GM19467 (cell line): Measurements from ENCODE around the gene MVB12B.

Source experiments
- ATAC-seq: cut with Tn5 transposase; IDR thresholded peaks from one replicate; pipeline ENCODE4 v1.9.1; 2021; ENCODE audit warnings: mild to moderate bottlenecking, moderate library complexity; ENCODE audit not compliant: unreplicated experiment

Gene MVB12B

GRCh38 chr9:126380447-126380846 is 53.8 kb downstream of the MVB12B start:
- no peak for ATAC-seq

- ATAC-seq: no peak
Observed at GRCh38 chr9:126381195-126381594, 54.6 kb downstream of the MVB12B start.

GRCh38 chr9:126383406-126384046 is 56.9 kb downstream of the MVB12B start:
- ATAC-seq: no peak

GRCh38 chr9:126384926-126385325 is 58.3 kb downstream of the MVB12B start:
- no peak for ATAC-seq

GRCh38 chr9:126386088-126386487 is 59.5 kb downstream of the MVB12B start:
- ATAC-seq: no peak

GRCh38 chr9:126386776-126387175 is 60.1 kb downstream of the MVB12B start:
- ATAC-seq: no peak

GRCh38 chr9:126388964-126389708 is 62.5 kb downstream of the MVB12B start:
- ATAC-seq: no peak

GRCh38 chr9:126389992-126390391 is 63.4 kb downstream of the MVB12B start:
- no peak for ATAC-seq

- ATAC-seq: no peak
Observed at GRCh38 chr9:126390923-126391322, 64.3 kb downstream of the MVB12B start.

GRCh38 chr9:126391713-126392661 is 65.4 kb downstream of the MVB12B start:
- ATAC-seq: no peak

- ATAC-seq: no peak
Observed at GRCh38 chr9:126392662-126393371, 66.2 kb downstream of the MVB12B start.

- ATAC-seq: no peak
Observed at GRCh38 chr9:126393876-126394275, 67.2 kb downstream of the MVB12B start.

- ATAC-seq: no peak
Observed at GRCh38 chr9:126394802-126395201, 68.2 kb downstream of the MVB12B start.

- ATAC-seq: no peak
Observed at GRCh38 chr9:126395439-126396212, 69.0 kb downstream of the MVB12B start.

- peak; percentile 89 for ATAC-seq
Observed at GRCh38 chr9:126397056-126397455, 70.4 kb downstream of the MVB12B start.

GRCh38 chr9:126398403-126399058 is 71.9 kb downstream of the MVB12B start:
- no peak for ATAC-seq

GRCh38 chr9:126399251-126399650 is 72.6 kb downstream of the MVB12B start:
- no peak for ATAC-seq

GRCh38 chr9:126399789-126400188 is 73.2 kb downstream of the MVB12B start:
- ATAC-seq: no peak

GRCh38 chr9:126400571-126400970 is 73.9 kb downstream of the MVB12B start:
- no peak for ATAC-seq

GRCh38 chr9:126401107-126401506 is 74.5 kb downstream of the MVB12B start:
- no peak for ATAC-seq
